ENCODE data around the gene PJA1. TPM values are rescaled to one million over a fixed set of nuclear protein-coding genes. Genes with fewer than 3 reads are reported as not detected.

The PJA1 gene
- total and polyA plus RNA-seq, 2 experiments from 2014 or later, result 49.1 to 57.0 TPM

DNA sequence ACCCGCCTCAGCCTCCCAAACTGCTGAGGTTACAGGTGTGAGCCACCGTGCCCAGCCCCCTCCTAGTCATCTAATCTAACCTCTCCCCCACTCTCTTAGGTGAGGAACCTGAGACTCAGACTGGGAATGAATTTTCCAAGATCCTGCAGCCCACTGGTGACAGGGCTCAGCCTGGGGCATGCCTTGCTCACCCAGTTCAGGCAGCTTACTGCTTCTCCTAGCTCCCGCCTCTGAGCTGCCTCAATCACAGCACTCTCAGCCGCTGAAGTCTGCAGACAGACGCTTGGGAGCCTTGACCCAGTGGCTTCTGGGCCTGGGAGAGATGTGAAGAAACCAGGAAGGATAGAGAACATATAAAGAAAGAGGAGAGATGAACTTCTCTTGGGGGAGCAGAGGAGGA is 24.4 kb downstream of the PJA1 start:
- H3K9me2 ChIP-seq (replicated peaks; ENCODE audit: insufficient read depth), result no peaks in the 10 kb centered on the region
- H3K4me1 ChIP-seq (ENCODE audit: insufficient read depth), result peaks cover 20% of the 10 kb centered on the region
- WGBS (ENCODE audit: low lambda C conversion rate, missing lambda C conversion rate), result 70% methylated on average over 5 of the region's 5 CpGs
- no peak for TF ChIP-seq CTCF (IDR thresholded peaks at IDR 0.05; ENCODE audit: poor library complexity)
- no peak for TF ChIP-seq EZH2 (IDR thresholded peaks at IDR 0.05; ENCODE audit: borderline replicate concordance)
- no peak for TF ChIP-seq EZH2phosphoT487 (IDR thresholded peaks at IDR 0.05; ENCODE audit: low read depth, severe bottlenecking, unreplicated experiment)
- no peak overlapping the region for H3K4me3 ChIP-seq
- H3K36me3 ChIP-seq (replicated peaks; ENCODE audit: insufficient read depth, low read depth), result no peaks in the 10 kb centered on the region
- no peak overlapping the region for H3K4me2 ChIP-seq
- H2AFZ ChIP-seq, result no peak overlapping the region
- H3K79me2 ChIP-seq, result no peaks in the 10 kb centered on the region
- H3K27ac ChIP-seq, result no peak overlapping the region
- H3K27me3 ChIP-seq, result no peaks in the 10 kb centered on the region
- H4K20me1 ChIP-seq (ENCODE audit: insufficient read depth, poor library complexity, severe bottlenecking), result no peaks in the 10 kb centered on the region
- no peaks in the 10 kb centered on the region for H3K9me3 ChIP-seq (ENCODE audit: low read depth)
- no peak for DNase-seq (ENCODE audit: low spot score)

DNA sequence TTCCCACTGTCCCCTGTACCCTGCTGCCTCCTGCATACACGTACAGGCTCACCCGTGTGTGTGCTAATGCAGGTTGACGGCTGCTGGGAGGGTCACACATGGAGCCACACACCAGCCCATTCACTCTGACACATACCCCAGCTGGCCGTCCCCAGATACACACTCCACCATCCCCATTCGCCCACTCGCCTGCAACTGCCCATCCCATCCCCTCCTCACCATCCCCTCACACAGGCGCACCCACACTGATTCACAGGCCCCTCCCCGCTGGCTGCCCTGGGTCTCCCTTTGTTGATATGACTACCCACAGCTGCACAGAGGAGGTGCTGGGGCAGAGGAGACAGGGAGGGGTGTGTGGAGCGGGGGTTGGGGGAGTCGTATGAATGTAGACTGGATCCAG is 25.7 kb downstream of the PJA1 start:
- no peak for DNase-seq (ENCODE audit: low spot score)
- 77% methylated on average over 10 of the region's 10 CpGs for WGBS (ENCODE audit: low lambda C conversion rate, missing lambda C conversion rate)
- H3K79me2 ChIP-seq, result no peaks in the 10 kb centered on the region
- H3K27ac ChIP-seq, result no peak overlapping the region
- H3K4me2 ChIP-seq, result no peak overlapping the region
- H3K27me3 ChIP-seq, result no peaks in the 10 kb centered on the region
- TF ChIP-seq EZH2 (IDR thresholded peaks at IDR 0.05; ENCODE audit: borderline replicate concordance) (no peak), CTCF (IDR thresholded peaks at IDR 0.05; ENCODE audit: poor library complexity) (no peak), EZH2phosphoT487 (IDR thresholded peaks at IDR 0.05; ENCODE audit: low read depth, severe bottlenecking, unreplicated experiment) (no peak)
- H3K9me2 ChIP-seq (replicated peaks; ENCODE audit: insufficient read depth), result no peaks in the 10 kb centered on the region
- no peak overlapping the region for H3K4me3 ChIP-seq
- H3K36me3 ChIP-seq (replicated peaks; ENCODE audit: insufficient read depth, low read depth), result no peaks in the 10 kb centered on the region
- no peaks in the 10 kb centered on the region for H3K9me3 ChIP-seq (ENCODE audit: low read depth)
- H2AFZ ChIP-seq, result no peak overlapping the region
- H3K4me1 ChIP-seq (ENCODE audit: insufficient read depth), result peaks cover 20% of the 10 kb centered on the region
- no peaks in the 10 kb centered on the region for H4K20me1 ChIP-seq (ENCODE audit: insufficient read depth, poor library complexity, severe bottlenecking)

DNA sequence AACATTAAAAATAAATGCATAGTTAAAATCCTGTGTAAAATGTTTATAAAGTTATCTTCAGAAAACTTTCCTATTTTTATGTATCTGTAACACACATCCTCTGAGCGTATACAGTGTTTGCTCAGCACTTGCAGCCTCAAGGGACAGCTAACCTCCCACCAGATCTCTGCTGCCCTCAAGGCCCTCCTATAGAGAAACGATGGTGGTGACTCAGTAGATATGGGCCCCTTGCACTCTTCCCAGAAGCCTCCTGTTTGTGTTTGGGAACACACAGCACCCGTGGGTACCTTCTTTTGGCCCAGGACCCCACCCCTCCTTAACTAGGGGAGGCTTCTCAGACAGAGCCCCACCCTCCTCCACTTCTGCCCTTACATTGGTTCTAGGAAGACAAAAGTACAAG is 26.7 kb downstream of the PJA1 start:
- no peak overlapping the region for H3K4me2 ChIP-seq
- no peaks in the 10 kb centered on the region for H3K36me3 ChIP-seq (replicated peaks; ENCODE audit: insufficient read depth, low read depth)
- no peaks in the 10 kb centered on the region for H3K9me2 ChIP-seq (replicated peaks; ENCODE audit: insufficient read depth)
- TF ChIP-seq EZH2phosphoT487 (IDR thresholded peaks at IDR 0.05; ENCODE audit: low read depth, severe bottlenecking, unreplicated experiment), result no peak
- TF ChIP-seq CTCF (IDR thresholded peaks at IDR 0.05; ENCODE audit: poor library complexity), result no peak
- no peak for TF ChIP-seq EZH2 (IDR thresholded peaks at IDR 0.05; ENCODE audit: borderline replicate concordance)
- no peaks in the 10 kb centered on the region for H4K20me1 ChIP-seq (ENCODE audit: insufficient read depth, poor library complexity, severe bottlenecking)
- no peaks in the 10 kb centered on the region for H3K9me3 ChIP-seq (ENCODE audit: low read depth)
- WGBS (ENCODE audit: low lambda C conversion rate, missing lambda C conversion rate), result 39% methylated on average over 3 of the region's 3 CpGs
- H3K4me3 ChIP-seq, result no peak overlapping the region
- no peak for DNase-seq (ENCODE audit: low spot score)
- H3K4me1 ChIP-seq (ENCODE audit: insufficient read depth), result peaks cover 17% of the 10 kb centered on the region
- no peak overlapping the region for H2AFZ ChIP-seq
- no peak overlapping the region for H3K27ac ChIP-seq
- no peaks in the 10 kb centered on the region for H3K79me2 ChIP-seq
- no peaks in the 10 kb centered on the region for H3K27me3 ChIP-seq

- H3K4me3 ChIP-seq, result no peak overlapping the region
- H3K9me3 ChIP-seq (ENCODE audit: low read depth), result no peaks in the 10 kb centered on the region
- WGBS (ENCODE audit: low lambda C conversion rate, missing lambda C conversion rate), result 60% methylated on average over 2 of the region's 2 CpGs
- H3K4me2 ChIP-seq, result no peak overlapping the region
- H3K27ac ChIP-seq, result peak overlapping the region; percentile 95
- H4K20me1 ChIP-seq (ENCODE audit: insufficient read depth, poor library complexity, severe bottlenecking), result no peaks in the 10 kb centered on the region
- H3K79me2 ChIP-seq, result no peaks in the 10 kb centered on the region
- no peak for TF ChIP-seq CTCF (IDR thresholded peaks at IDR 0.05; ENCODE audit: poor library complexity)
- no peak for TF ChIP-seq EZH2phosphoT487 (IDR thresholded peaks at IDR 0.05; ENCODE audit: low read depth, severe bottlenecking, unreplicated experiment)
- no peak for TF ChIP-seq EZH2 (IDR thresholded peaks at IDR 0.05; ENCODE audit: borderline replicate concordance)
- H3K36me3 ChIP-seq (replicated peaks; ENCODE audit: insufficient read depth, low read depth), result no peaks in the 10 kb centered on the region
- H2AFZ ChIP-seq, result no peak overlapping the region
- DNase-seq (ENCODE audit: low spot score), result no peak
- peaks cover 12% of the 10 kb centered on the region for H3K4me1 ChIP-seq (ENCODE audit: insufficient read depth)
- H3K9me2 ChIP-seq (replicated peaks; ENCODE audit: insufficient read depth), result no peaks in the 10 kb centered on the region
- H3K27me3 ChIP-seq, result no peaks in the 10 kb centered on the region
Measured at GRCh38 chrX:69138118-69138390, 27.2 kb downstream of the PJA1 start.
